ENCODE data around the gene NUAK1.

DNA sequence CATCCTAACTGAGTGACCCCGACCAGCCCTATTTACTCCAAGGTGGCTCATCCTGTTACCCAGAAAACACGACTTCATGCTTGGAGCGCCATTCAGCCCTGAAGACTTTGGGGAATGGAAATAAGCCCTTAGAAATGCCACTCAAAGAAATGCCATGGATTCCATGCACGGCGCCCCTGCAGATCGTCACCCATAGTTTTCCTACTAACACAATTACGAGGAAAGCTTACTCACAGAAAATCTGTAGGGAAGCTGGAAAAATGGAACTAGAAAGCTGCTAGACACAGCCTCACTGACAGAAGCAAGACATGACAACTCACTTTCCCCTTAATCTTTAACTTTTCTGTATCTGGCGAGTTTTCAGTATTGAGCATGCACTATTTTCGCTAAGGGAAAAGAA, 19.5 kb downstream of the NUAK1 start:
- TF ChIP-seq CTCF (conservative IDR thresholded peaks at IDR 0.05; ENCODE audit: low read depth, low read length) = no peak
- no peak for TF ChIP-seq EZH2 (IDR thresholded peaks at IDR 0.05; ENCODE audit: borderline replicate concordance, low read depth, low read length, poor library complexity, severe bottlenecking)
